Endothelial cell of umbilical vein (primary cell): Measurements from ENCODE around the gene ZNF10. TPM values are rescaled to one million over a fixed set of nuclear protein-coding genes. Genes with fewer than 3 reads are reported as not detected.

Experiments used
- BruUV-seq: library from RNA; stranded (reverse); fragments of 400-500 nt; replicated peaks from 2 replicates; lab custom pipeline; 2021; lab: Mats Ljungman, UMichigan
- CTCF ChIA-PET: fragments of 300-600, 350-600 bp; sonication (Branson Sonifier 250); formaldehyde crosslinking; loops from one replicate; lab custom pipeline; 2021; ENCODE audit warnings: antibody characterized with exemption, inconsistent platforms; lab: Charles Lee
- POLR2A ChIA-PET: fragments of 300-600, 350-600 bp; sonication (Branson Sonifier 250); formaldehyde crosslinking; loops from one replicate; lab custom pipeline; 2021; ENCODE audit warnings: antibody characterized with exemption, inconsistent platforms; lab: Charles Lee
- DNase-seq: peaks from one replicate; pipeline ENCODE4 v3.0.0-alpha.2; 2011; ENCODE audit warnings: low read depth, low spot score
- FAIRE-seq: peaks from 2 replicates; lab custom pipeline; 2011; peaks lifted over from hg19 to GRCh38; lab: Jason Lieb, UNC
- H2AFZ ChIP-seq: 2 replicates; pipeline ENCODE4 v1.6.0; 2012; ENCODE audit warnings: low read depth, low read length, control low read depth, inconsistent platforms
- H3K27ac ChIP-seq: 2 replicates; pipeline ENCODE4 v1.5.1; 2011; ENCODE audit warnings: low read depth, mild to moderate bottlenecking, control low read depth, low read length, moderate library complexity; ENCODE audit not compliant: insufficient read depth
- H3K27me3 ChIP-seq, 2 experiments: 2 replicates each; pipeline versions ENCODE4 v1.6.0 to v1.6.1; 2011; ENCODE audit warnings: low read length in 2 of 2, mixed read lengths in 1 of 2; ENCODE audit not compliant: control insufficient read depth in 2 of 2, insufficient read depth in 2 of 2
- H3K36me3 ChIP-seq, 2 experiments: 2 replicates in 1 of 2; 3 replicates in 1 of 2; pipeline ENCODE4 v1.5.1; 2011; ENCODE audit warnings: low read length in 2 of 2, mild to moderate bottlenecking in 1 of 2, moderate library complexity in 1 of 2; ENCODE audit not compliant: control insufficient read depth in 2 of 2, insufficient read depth in 2 of 2; ENCODE audit errors: extremely low read depth in 1 of 2
- H3K4me1 ChIP-seq: 3 replicates; pipeline ENCODE4 v1.5.1; 2011; ENCODE audit warnings: mild to moderate bottlenecking, low read length; ENCODE audit not compliant: control insufficient read depth, insufficient read depth; ENCODE audit errors: extremely low read depth
- H3K4me2 ChIP-seq: 2 replicates; pipeline ENCODE4 v1.6.1; 2011; ENCODE audit warnings: low read length, control low read depth, mixed read lengths; ENCODE audit not compliant: insufficient read depth
- H3K4me3 ChIP-seq, 3 experiments: fragments of 200-600 bp in 1 of 3; sonication (generic), shearing (Covaris generic) in 1 of 3; replicated peaks in 1 of 3; 2 replicates each; pipeline ENCODE4 v1.5.1; 2011 to 2016; ENCODE audit warnings: control low read depth in 3 of 3, low read length in 3 of 3, mild to moderate bottlenecking in 2 of 3, inconsistent platforms in 1 of 3, low read depth in 1 of 3, moderate library complexity in 1 of 3; ENCODE audit not compliant: insufficient read depth in 1 of 3
- H3K79me2 ChIP-seq: 2 replicates; pipeline ENCODE4 v1.6.0; 2012; ENCODE audit warnings: low read length, inconsistent platforms; ENCODE audit not compliant: control insufficient read depth, insufficient read depth
- H3K9ac ChIP-seq: replicated peaks from 2 replicates; pipeline ENCODE3; 2011; ENCODE audit warnings: low read length, control low read depth; ENCODE audit not compliant: insufficient read depth; ENCODE audit errors: extremely low read depth
- H3K9me1 ChIP-seq: replicated peaks from 3 replicates; pipeline ENCODE4 v1.6.0; 2011; ENCODE audit warnings: mild to moderate bottlenecking, low read length; ENCODE audit not compliant: control insufficient read depth, insufficient read depth; ENCODE audit errors: extremely low read depth
- H3K9me3 ChIP-seq: replicated peaks from 2 replicates; pipeline ENCODE4 v1.5.1; 2012; ENCODE audit warnings: low read length, inconsistent platforms; ENCODE audit not compliant: control insufficient read depth, insufficient read depth
- H4K20me1 ChIP-seq: replicated peaks from 2 replicates; pipeline ENCODE3; 2011; ENCODE audit warnings: mild to moderate bottlenecking, low read length; ENCODE audit not compliant: control insufficient read depth, insufficient read depth; ENCODE audit errors: extremely low read depth
- EZH2 ChIP-seq: IDR thresholded peaks from 2 replicates; pipeline ENCODE4 v1.6.1; 2012; ENCODE audit warnings: borderline replicate concordance, low read depth, mild to moderate bottlenecking, moderate library complexity, low read length, inconsistent platforms; ENCODE audit not compliant: severe bottlenecking
- FOS ChIP-seq: IDR thresholded peaks from 2 replicates; pipeline ENCODE4 v1.6.1; 2011; ENCODE audit warnings: mild to moderate bottlenecking, low read length, moderate library complexity, borderline replicate concordance; ENCODE audit not compliant: insufficient read depth
- GATA2 ChIP-seq: IDR thresholded peaks from 2 replicates; pipeline ENCODE4 v1.7.0; 2011; ENCODE audit warnings: low read depth, mild to moderate bottlenecking, moderate library complexity, mixed read lengths, low read length; ENCODE audit not compliant: insufficient read length, insufficient read depth
- JUN ChIP-seq: IDR thresholded peaks from 2 replicates; pipeline ENCODE4 v1.6.1; 2011; ENCODE audit warnings: borderline replicate concordance, low read depth; ENCODE audit not compliant: insufficient read length, insufficient read depth
- MAX ChIP-seq: IDR thresholded peaks from 2 replicates; pipeline ENCODE4 v1.6.1; 2011; ENCODE audit not compliant: insufficient read depth, insufficient read length
- MYC ChIP-seq: IDR thresholded peaks from one replicate; pipeline ENCODE4 v1.6.1; 2011; ENCODE audit warnings: mild to moderate bottlenecking, low read depth, low read length
- POLR2A ChIP-seq: IDR thresholded peaks from 2 replicates; pipeline ENCODE4 v1.6.1; 2012; ENCODE audit warnings: low read depth, mild to moderate bottlenecking, control low read depth, low read length
- POLR2AphosphoS5 ChIP-seq: IDR thresholded peaks from 2 replicates; pipeline ENCODE4 v1.6.1; 2012; ENCODE audit warnings: low read depth, mild to moderate bottlenecking, control low read depth, low read length, moderate library complexity; ENCODE audit not compliant: insufficient read depth
- dilution Hi-C: fragments of 300-500 bp; cut with MboI; formaldehyde crosslinking; loops from one replicate; pipeline ENCODE4 v1.15.0; 2019; ENCODE audit warnings: low sequenced_read_pairs; ENCODE audit not compliant: extremely low pct_ligation_motif_present
- intact Hi-C: fragments of 100-400 bp; cut with micrococcal nuclease; formaldehyde crosslinking; loops from one replicate; pipeline ENCODE4 v1.10.0; 2022
- polyA plus RNA-seq, 4 experiments: library from polyadenylated mRNA; depleted of rRNA in 3 of 4; stranded (reverse) in 3 of 4; unstranded in 1 of 4; fragments of >200 nt; gene quantifications; 2 replicates each; pipeline versions ENCODE4 v1.2.1 to v1.2.3, GENCODE V29; 2011 to 2012; ENCODE audit warnings: missing spikeins in 1 of 4
- total RNA-seq: library from RNA; stranded (reverse); gene quantifications from 2 replicates; pipeline ENCODE4 v1.2.3, GENCODE V29; 2021
- TF ChIP-seq, protein P1 (sequence below), 2 donors: IDR thresholded peaks; 1 replicate in 1 of 2; 2 replicates in 1 of 2; pipeline ENCODE4 v1.5.1; 2011; ENCODE audit warnings: low read length in 2 of 2, mild to moderate bottlenecking in 2 of 2, moderate library complexity in 2 of 2, control low read depth in 1 of 2, inconsistent platforms in 1 of 2, low read depth in 1 of 2; ENCODE audit not compliant: insufficient read depth in 1 of 2; ENCODE audit errors: extremely low read depth in 1 of 2

Gene ZNF10
- total and polyA plus RNA-seq, 2 donors (not counting 3 experiments of a cell fraction or from before 2014, with no cell fraction given) = 3.7 to 5.8 TPM

DNA sequence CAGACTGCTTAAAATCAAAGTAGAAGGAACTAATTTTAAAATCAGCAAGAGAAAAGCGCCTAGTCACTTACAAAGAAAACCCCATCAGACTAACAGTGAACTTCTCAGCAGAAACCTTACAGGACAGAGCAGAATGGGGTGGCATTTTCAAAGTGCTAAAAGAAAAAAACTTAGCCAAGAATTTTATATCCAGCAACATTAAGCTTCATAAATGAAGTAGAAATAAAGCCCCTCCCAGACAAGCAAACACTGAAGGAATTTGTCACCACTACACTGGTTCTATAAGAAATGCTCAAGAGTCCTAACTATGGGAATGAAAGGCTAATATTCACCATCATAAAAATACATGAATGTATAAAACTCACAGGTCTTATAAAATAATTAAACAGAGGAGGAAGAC lies 44.5 kb downstream of the ZNF10 start:
- DNase-seq (no peak), FAIRE-seq (no peak)
- no peak overlapping the region for H3K27ac ChIP-seq
- no peak overlapping the region for H3K9ac ChIP-seq
- H3K4me1 ChIP-seq = no peaks in the 10 kb centered on the region
- H3K9me1 ChIP-seq = no peaks in the 10 kb centered on the region
- ChIA-PET POLR2A (no interaction called here), CTCF (no interaction called here)
- no peak overlapping the region for H3K4me3 ChIP-seq
- TF ChIP-seq GATA2 (no peak), MAX (no peak), POLR2AphosphoS5 (no peak), MYC (no peak), POLR2A (no peak), EZH2 (no peak), JUN (no peak), FOS (no peak)
- TF ChIP-seq, protein P1, sequence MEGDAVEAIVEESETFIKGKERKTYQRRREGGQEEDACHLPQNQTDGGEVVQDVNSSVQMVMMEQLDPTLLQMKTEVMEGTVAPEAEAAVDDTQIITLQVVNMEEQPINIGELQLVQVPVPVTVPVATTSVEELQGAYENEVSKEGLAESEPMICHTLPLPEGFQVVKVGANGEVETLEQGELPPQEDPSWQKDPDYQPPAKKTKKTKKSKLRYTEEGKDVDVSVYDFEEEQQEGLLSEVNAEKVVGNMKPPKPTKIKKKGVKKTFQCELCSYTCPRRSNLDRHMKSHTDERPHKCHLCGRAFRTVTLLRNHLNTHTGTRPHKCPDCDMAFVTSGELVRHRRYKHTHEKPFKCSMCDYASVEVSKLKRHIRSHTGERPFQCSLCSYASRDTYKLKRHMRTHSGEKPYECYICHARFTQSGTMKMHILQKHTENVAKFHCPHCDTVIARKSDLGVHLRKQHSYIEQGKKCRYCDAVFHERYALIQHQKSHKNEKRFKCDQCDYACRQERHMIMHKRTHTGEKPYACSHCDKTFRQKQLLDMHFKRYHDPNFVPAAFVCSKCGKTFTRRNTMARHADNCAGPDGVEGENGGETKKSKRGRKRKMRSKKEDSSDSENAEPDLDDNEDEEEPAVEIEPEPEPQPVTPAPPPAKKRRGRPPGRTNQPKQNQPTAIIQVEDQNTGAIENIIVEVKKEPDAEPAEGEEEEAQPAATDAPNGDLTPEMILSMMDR (IDR thresholded peaks at IDR 0.05; ENCODE audit: extremely low read depth in 1 of 2, insufficient read depth in 1 of 2, low read depth in 1 of 2, low read length in 2 of 2) = no peak
- H4K20me1 ChIP-seq = no peaks in the 10 kb centered on the region
- no peaks in the 10 kb centered on the region for H3K79me2 ChIP-seq
- peaks cover 3% of the 10 kb centered on the region for H3K9me3 ChIP-seq
- dilution Hi-C loops (no loop called here), intact Hi-C loops (no loop called here)
- no TSS peak for BruUV-seq
- no peaks in the 10 kb centered on the region for H3K27me3 ChIP-seq
- no peaks in the 10 kb centered on the region for H3K36me3 ChIP-seq
- H2AFZ ChIP-seq = no peak overlapping the region
- H3K4me2 ChIP-seq = no peak overlapping the region
